Bronchial epithelial cell (primary cell): Measurements from ENCODE around the gene RAB6D. TPM values are rescaled to one million over a fixed set of nuclear protein-coding genes. Genes with fewer than 3 reads are reported as not detected.
"Not testable (repeated sequence)": the region's sequence is repeated elsewhere in the genome, so short reads cannot be mapped to it uniquely, and the experiment has no call there.

Source experiments
- DNase-seq: peaks from one replicate; pipeline ENCODE4 v3.0.0-alpha.2; 2010; ENCODE audit warnings: low read depth
- FAIRE-seq: peaks from 2 replicates; lab custom pipeline; 2011; peaks lifted over from hg19 to GRCh38; lab: Jason Lieb, UNC
- H3K27me3 ChIP-seq: 2 replicates; pipeline ENCODE4 v1.5.1; 2011; ENCODE audit warnings: low read length; ENCODE audit not compliant: control insufficient read depth, insufficient read depth
- H3K36me3 ChIP-seq: 2 replicates; pipeline ENCODE4 v1.5.1; 2011; ENCODE audit warnings: low read length; ENCODE audit not compliant: control insufficient read depth, insufficient read depth
- H3K4me3 ChIP-seq: 2 replicates; pipeline ENCODE4 v1.5.1; 2011; ENCODE audit warnings: mild to moderate bottlenecking, low read depth, low read length, control low read depth
- CTCF ChIP-seq: IDR thresholded peaks from 2 replicates; pipeline ENCODE4 v1.5.1; 2011; ENCODE audit warnings: mild to moderate bottlenecking, moderate library complexity, low read length, control low read depth, inconsistent platforms; ENCODE audit not compliant: insufficient read depth, severe bottlenecking
- total RNA-seq: library from RNA; depleted of rRNA; stranded (reverse); fragments of >200 nt; gene quantifications from 2 replicates; pipeline ENCODE4 v1.2.1, GENCODE V29; 2014

RAB6D gene
- total RNA-seq, 1 donor from 2014 or later: not detected

GRCh38 chr2:131402320-131403039 lies 38.5 kb upstream of the RAB6D start:
- Histone ChIP-seq H3K36me3 (no peaks in the 10 kb centered on the region), H3K4me3 (no peak overlapping the region), H3K27me3 (no peaks in the 10 kb centered on the region)
- no peak for TF ChIP-seq CTCF
- FAIRE-seq (no peak), DNase-seq (no peak)

GRCh38 chr2:131400849-131401248 lies 36.9 kb upstream of the RAB6D start:
- no peaks in the 10 kb centered on the region for H3K27me3 ChIP-seq
- TF ChIP-seq CTCF: no peak
- FAIRE-seq (no peak), DNase-seq (no peak)
- no peaks in the 10 kb centered on the region for H3K36me3 ChIP-seq
- H3K4me3 ChIP-seq: no peak overlapping the region

- FAIRE-seq: peak; percentile 95
- H3K27me3 ChIP-seq, H3K4me3 ChIP-seq, H3K36me3 ChIP-seq, DNase-seq: not testable (repeated sequence)
Measured at GRCh38 chr2:131400441-131400840, 36.5 kb upstream of the RAB6D start.

GRCh38 chr2:131396209-131396608 lies 32.2 kb upstream of the RAB6D start:
- DNase-seq, H3K4me3 ChIP-seq, H3K27me3 ChIP-seq, FAIRE-seq, H3K36me3 ChIP-seq: not testable (repeated sequence)

- not testable (repeated sequence) for H3K27me3 ChIP-seq, DNase-seq, H3K36me3 ChIP-seq, FAIRE-seq, H3K4me3 ChIP-seq
Measured at GRCh38 chr2:131395024-131395645, 31.2 kb upstream of the RAB6D start.

- Histone ChIP-seq H3K36me3 (no peaks in the 10 kb centered on the region), H3K4me3 (peak overlapping the region; percentile 17), H3K27me3 (no peaks in the 10 kb centered on the region)
- DNase-seq: no peak
- no peak for TF ChIP-seq CTCF
- FAIRE-seq: no peak
Measured at GRCh38 chr2:131394147-131394931, 30.4 kb upstream of the RAB6D start.

GRCh38 chr2:131391953-131392352 lies 28.0 kb upstream of the RAB6D start:
- not testable (repeated sequence) for H3K36me3 ChIP-seq, DNase-seq, FAIRE-seq, H3K27me3 ChIP-seq, H3K4me3 ChIP-seq

GRCh38 chr2:131391471-131391870 lies 27.5 kb upstream of the RAB6D start:
- FAIRE-seq, DNase-seq, H3K4me3 ChIP-seq, H3K36me3 ChIP-seq, H3K27me3 ChIP-seq: not testable (repeated sequence)

- not testable (repeated sequence) for DNase-seq, H3K36me3 ChIP-seq, H3K4me3 ChIP-seq, FAIRE-seq, H3K27me3 ChIP-seq
Measured at GRCh38 chr2:131390495-131391130, 26.6 kb upstream of the RAB6D start.
